ENCODE data around the gene GLCE.

- TF ChIP-seq POLR2AphosphoS5 (IDR thresholded peaks at IDR 0.05; ENCODE audit: low read depth, low read length) (no peak), TAF1 (IDR thresholded peaks at IDR 0.05; ENCODE audit: low read depth, low read length) (no peak)
Observed at GRCh38 chr15:69223083-69223813, 62.8 kb downstream of the GLCE start.
